Hepatocyte (in vitro differentiated cells): ENCODE data around the gene KCNJ4. TPM values are rescaled to one million over a fixed set of nuclear protein-coding genes. Genes with fewer than 3 reads are reported as not detected.

ENCODE experiments used
- DNase-seq: peaks from one replicate; pipeline ENCODE4 v3.0.0-alpha.2; 2016; ENCODE audit warnings: low spot score
- H2AFZ ChIP-seq: fragments of 200-600 bp; sonication (generic); 2 replicates; pipeline ENCODE4 v1.6.0; 2016; ENCODE audit warnings: antibody characterized with exemption, mild to moderate bottlenecking
- H3K27ac ChIP-seq: fragments of 200-600 bp; sonication (generic); 2 replicates; pipeline ENCODE4 v1.5.1; 2016; ENCODE audit warnings: mild to moderate bottlenecking
- H3K27me3 ChIP-seq: fragments of 200-600 bp; sonication (generic); 2 replicates; pipeline ENCODE4 v1.6.1; 2016
- H3K36me3 ChIP-seq: fragments of 200-600 bp; sonication (generic); replicated peaks from 2 replicates; pipeline ENCODE4 v1.5.1; 2016; ENCODE audit warnings: low read depth; ENCODE audit not compliant: insufficient read depth
- H3K4me1 ChIP-seq: fragments of 200-600 bp; sonication (generic); 2 replicates; pipeline ENCODE4 v1.5.1; 2016; ENCODE audit warnings: mild to moderate bottlenecking, moderate library complexity; ENCODE audit not compliant: insufficient read depth
- H3K4me2 ChIP-seq: fragments of 200-600 bp; sonication (generic); 2 replicates; pipeline ENCODE4 v1.6.0; 2016
- H3K4me3 ChIP-seq: fragments of 200-600 bp; sonication (generic); 2 replicates; pipeline ENCODE4 v1.5.1; 2016; ENCODE audit warnings: mild to moderate bottlenecking
- H3K79me2 ChIP-seq: fragments of 200-600 bp; sonication (generic); 2 replicates; pipeline ENCODE4 v1.6.0; 2017; ENCODE audit warnings: mild to moderate bottlenecking
- H3K9me2 ChIP-seq: fragments of 200-600 bp; sonication (generic); replicated peaks from 2 replicates; pipeline ENCODE4 v1.6.0; 2017; ENCODE audit warnings: mild to moderate bottlenecking; ENCODE audit not compliant: insufficient read depth
- H3K9me3 ChIP-seq: fragments of 200-600 bp; sonication (generic); 2 replicates; pipeline ENCODE4 v1.5.1; 2016; ENCODE audit warnings: low read depth, mild to moderate bottlenecking
- H4K20me1 ChIP-seq: fragments of 200-600 bp; sonication (generic); 2 replicates; pipeline ENCODE4 v1.6.0; 2016; ENCODE audit warnings: mild to moderate bottlenecking; ENCODE audit not compliant: insufficient read depth, poor library complexity, severe bottlenecking
- EZH2 ChIP-seq: fragments of 200-600 bp; sonication (generic); IDR thresholded peaks from 2 replicates; pipeline ENCODE4 v1.6.1; 2016; ENCODE audit warnings: antibody characterized with exemption, mild to moderate bottlenecking, borderline replicate concordance
- EZH2phosphoT487 ChIP-seq: fragments of 200-600 bp; sonication (generic); IDR thresholded peaks from one replicate; pipeline ENCODE4 v1.6.1; 2018; ENCODE audit warnings: antibody characterized with exemption, mild to moderate bottlenecking, low read depth, moderate library complexity; ENCODE audit not compliant: unreplicated experiment, severe bottlenecking
- WGBS: methylation state at CpG from one replicate; pipeline ENCODE4 v1.1.6; 2016; ENCODE audit warnings: low lambda C conversion rate; ENCODE audit errors: missing lambda C conversion rate; 5-methylcytosine and 5-hydroxymethylcytosine counted together
- polyA plus RNA-seq: library from polyadenylated mRNA; unstranded; fragments of >200 nt; fragmentation: Nextera tagmentation; extraction: Ambion mirVana; gene quantifications from 2 replicates; pipeline ENCODE4 v1.2.1, GENCODE V29; 2016
- total RNA-seq: library from RNA; depleted of rRNA; stranded (reverse); fragments of >200 nt; gene quantifications from 2 replicates; pipeline ENCODE4 v1.2.3, GENCODE V29; 2014
- TF ChIP-seq, protein P1 (sequence below): fragments of 200-600 bp; sonication (generic); IDR thresholded peaks from 2 replicates; pipeline ENCODE4 v1.5.1; 2016; ENCODE audit warnings: antibody characterized with exemption, mild to moderate bottlenecking; ENCODE audit not compliant: poor library complexity

Gene KCNJ4
- total and polyA plus RNA-seq, 2 experiments from 2014 or later = 0.08 to 0.50 TPM

DNA sequence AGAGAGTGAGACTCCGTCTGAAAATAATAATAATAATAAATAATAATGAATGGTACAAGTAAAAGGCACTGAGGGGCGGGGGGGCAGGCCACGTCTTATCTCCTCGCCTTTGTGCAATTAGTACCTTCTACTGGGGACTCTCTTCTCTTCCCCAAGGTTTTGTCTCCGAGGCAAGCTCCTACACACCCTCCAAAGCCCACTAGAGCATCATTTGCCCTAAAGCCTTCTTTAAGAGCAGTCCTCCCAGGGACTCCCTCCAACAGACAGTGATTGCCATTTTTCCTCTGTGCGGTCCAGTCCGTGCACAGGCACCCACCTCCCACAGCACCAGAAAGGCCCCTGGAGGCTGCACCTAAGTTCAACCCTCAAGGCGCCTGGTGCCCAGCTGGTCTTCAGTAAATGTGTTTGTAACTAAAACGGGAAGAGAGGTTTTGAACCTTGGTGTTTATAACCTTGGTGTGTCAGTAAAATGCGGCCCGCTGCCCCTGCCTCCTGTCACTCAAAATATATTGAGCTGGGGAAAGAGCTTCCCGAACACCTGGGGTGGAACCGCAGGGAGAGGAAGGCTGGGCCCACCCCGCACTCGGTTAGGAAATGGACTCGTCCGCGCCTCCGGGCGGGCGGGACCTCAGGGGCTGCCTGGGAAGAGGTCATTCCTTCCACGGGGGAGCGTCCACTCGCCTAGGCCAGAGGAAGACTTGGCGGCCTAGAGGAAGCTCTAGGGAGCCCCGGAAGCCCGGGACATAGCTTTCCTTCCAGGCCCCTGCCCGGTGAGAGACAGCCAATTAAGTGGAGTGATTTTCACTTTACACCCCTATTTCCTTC, 8.2 kb upstream of the KCNJ4 start:
- WGBS = 29% methylated on average over 25 of the region's 28 CpGs
- peaks cover 11% of the 10 kb centered on the region for H3K4me1 ChIP-seq
- H3K4me3 ChIP-seq = no peak overlapping the region
- TF ChIP-seq EZH2 = no peak
- no peak for TF ChIP-seq EZH2phosphoT487
- TF ChIP-seq, protein P1, sequence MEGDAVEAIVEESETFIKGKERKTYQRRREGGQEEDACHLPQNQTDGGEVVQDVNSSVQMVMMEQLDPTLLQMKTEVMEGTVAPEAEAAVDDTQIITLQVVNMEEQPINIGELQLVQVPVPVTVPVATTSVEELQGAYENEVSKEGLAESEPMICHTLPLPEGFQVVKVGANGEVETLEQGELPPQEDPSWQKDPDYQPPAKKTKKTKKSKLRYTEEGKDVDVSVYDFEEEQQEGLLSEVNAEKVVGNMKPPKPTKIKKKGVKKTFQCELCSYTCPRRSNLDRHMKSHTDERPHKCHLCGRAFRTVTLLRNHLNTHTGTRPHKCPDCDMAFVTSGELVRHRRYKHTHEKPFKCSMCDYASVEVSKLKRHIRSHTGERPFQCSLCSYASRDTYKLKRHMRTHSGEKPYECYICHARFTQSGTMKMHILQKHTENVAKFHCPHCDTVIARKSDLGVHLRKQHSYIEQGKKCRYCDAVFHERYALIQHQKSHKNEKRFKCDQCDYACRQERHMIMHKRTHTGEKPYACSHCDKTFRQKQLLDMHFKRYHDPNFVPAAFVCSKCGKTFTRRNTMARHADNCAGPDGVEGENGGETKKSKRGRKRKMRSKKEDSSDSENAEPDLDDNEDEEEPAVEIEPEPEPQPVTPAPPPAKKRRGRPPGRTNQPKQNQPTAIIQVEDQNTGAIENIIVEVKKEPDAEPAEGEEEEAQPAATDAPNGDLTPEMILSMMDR = no peak
- H3K27me3 ChIP-seq = no peaks in the 10 kb centered on the region
- H3K27ac ChIP-seq = no peak overlapping the region
- H3K79me2 ChIP-seq = no peaks in the 10 kb centered on the region
- H2AFZ ChIP-seq = peak overlapping the region; percentile 64
- H4K20me1 ChIP-seq = no peaks in the 10 kb centered on the region
- no peaks in the 10 kb centered on the region for H3K36me3 ChIP-seq
- peak; percentile 74 for DNase-seq
- H3K9me2 ChIP-seq = no peaks in the 10 kb centered on the region
- no peaks in the 10 kb centered on the region for H3K9me3 ChIP-seq
- peak overlapping the region; percentile 72 for H3K4me2 ChIP-seq

DNA sequence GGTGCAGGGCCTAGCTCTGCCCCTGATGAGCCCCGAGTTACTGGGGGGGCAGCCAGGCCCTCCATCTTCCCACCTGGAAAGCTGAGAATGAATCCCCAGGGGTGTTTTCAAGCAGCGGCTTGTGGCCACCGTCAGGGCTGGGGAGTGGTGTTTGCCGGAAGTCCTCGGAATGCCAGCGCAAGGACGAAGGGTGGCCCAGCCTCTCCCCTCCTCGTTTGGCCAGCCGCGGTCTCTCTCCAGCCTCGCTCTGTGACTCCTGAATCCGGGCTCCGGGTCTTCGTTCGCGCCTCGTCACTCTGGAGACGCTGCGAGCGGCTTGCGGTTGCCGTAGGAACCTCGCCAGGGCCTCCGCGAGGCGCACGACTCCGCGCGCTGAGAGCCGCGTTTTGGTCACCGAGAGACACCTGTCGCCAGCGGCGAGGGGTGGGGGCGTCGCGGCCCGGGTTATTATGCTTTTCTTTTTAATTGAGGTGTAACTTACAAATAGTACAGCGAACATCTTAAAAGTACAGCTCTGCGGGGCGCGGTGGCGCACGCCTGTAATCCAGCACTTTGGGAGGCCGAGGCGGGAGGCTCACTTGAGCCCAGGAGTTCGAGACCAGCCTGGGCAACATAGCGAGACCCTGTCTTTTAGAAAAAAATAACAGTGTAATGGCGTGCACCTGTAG, 6.5 kb upstream of the KCNJ4 start:
- H3K4me1 ChIP-seq = peaks cover 11% of the 10 kb centered on the region
- no peak for TF ChIP-seq EZH2
- TF ChIP-seq EZH2phosphoT487 = no peak
- TF ChIP-seq, protein P1 = no peak
- H2AFZ ChIP-seq = no peak overlapping the region
- peak overlapping the region; percentile 81 for H3K4me2 ChIP-seq
- H4K20me1 ChIP-seq = no peaks in the 10 kb centered on the region
- no peaks in the 10 kb centered on the region for H3K79me2 ChIP-seq
- WGBS = 16% methylated on average over 51 of the region's 51 CpGs
- no peaks in the 10 kb centered on the region for H3K9me3 ChIP-seq
- no peaks in the 10 kb centered on the region for H3K9me2 ChIP-seq
- no peak overlapping the region for H3K4me3 ChIP-seq
- no peak overlapping the region for H3K27ac ChIP-seq
- H3K36me3 ChIP-seq = no peaks in the 10 kb centered on the region
- H3K27me3 ChIP-seq = peaks cover under 1% of the 10 kb centered on the region
- peak; percentile 92 for DNase-seq

DNA sequence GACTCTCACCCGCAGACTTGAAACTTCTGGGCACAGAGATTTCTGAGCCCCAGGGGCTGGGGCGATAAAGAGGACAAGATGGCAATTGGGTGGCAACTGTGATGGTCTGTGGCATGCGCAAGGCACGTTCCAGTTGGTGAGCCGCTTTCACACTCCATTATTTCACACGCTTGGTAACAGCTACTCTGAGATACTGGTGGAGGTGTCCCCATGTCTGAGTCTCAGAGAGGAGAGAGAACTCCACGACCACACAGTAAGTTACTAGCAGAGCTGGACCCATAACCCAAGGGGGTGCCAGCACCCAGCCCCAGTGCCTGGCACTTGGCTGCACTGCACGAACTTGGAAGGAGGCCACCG, 6.0 kb upstream of the KCNJ4 start:
- no peak for TF ChIP-seq EZH2phosphoT487
- TF ChIP-seq EZH2 = no peak
- TF ChIP-seq, protein P1 = no peak
- Histone ChIP-seq H3K79me2 (no peaks in the 10 kb centered on the region), H3K9me2 (no peaks in the 10 kb centered on the region), H4K20me1 (no peaks in the 10 kb centered on the region), H3K9me3 (no peaks in the 10 kb centered on the region), H3K4me1 (peaks cover 11% of the 10 kb centered on the region), H3K36me3 (no peaks in the 10 kb centered on the region), H2AFZ (no peak overlapping the region), H3K4me2 (peak overlapping the region; percentile 81), H3K4me3 (no peak overlapping the region), H3K27me3 (peaks cover 6% of the 10 kb centered on the region), H3K27ac (no peak overlapping the region)
- WGBS = 57% methylated on average over 9 of the region's 9 CpGs
- no peak for DNase-seq
